Thoracic aorta endothelial cell (primary cell): ENCODE results near the gene MCEMP1. TPM values are rescaled to one million over a fixed set of nuclear protein-coding genes. Genes with fewer than 3 reads are reported as not detected.

ENCODE experiments used
- total RNA-seq: library from RNA; depleted of rRNA; stranded (reverse); fragments of >200 nt; gene quantifications from 2 replicates; pipeline ENCODE4 v1.2.3, GENCODE V29; 2012

The MCEMP1 gene, protein sequence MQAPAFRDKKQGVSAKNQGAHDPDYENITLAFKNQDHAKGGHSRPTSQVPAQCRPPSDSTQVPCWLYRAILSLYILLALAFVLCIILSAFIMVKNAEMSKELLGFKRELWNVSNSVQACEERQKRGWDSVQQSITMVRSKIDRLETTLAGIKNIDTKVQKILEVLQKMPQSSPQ
- not detected in 2 replicates for total RNA-seq

GRCh38 chr19:7676854-7677253, at the start of gene MCEMP1:
Gene MCEMP1 (plus strand): TSS chr19:7677090. CDS start chr19:7677121, 31 bp downstream.

GRCh38 chr19:7629347-7630054, 47.4 kb upstream of the MCEMP1 start, which contains the start of the genes PET100 and XAB2:
Gene PET100 (plus strand): TSS chr19:7629793. CDS start chr19:7629834, 41 bp downstream.
Gene XAB2 (minus strand): TSS chr19:7629545. CDS start chr19:7629527, 18 bp downstream.

GRCh38 chr19:7633698-7634097, 43.2 kb upstream of the MCEMP1 start, which contains the start of gene PCP2:
Gene PCP2 (minus strand): TSS chr19:7633719. CDS start chr19:7633457, 262 bp downstream.

DNA sequence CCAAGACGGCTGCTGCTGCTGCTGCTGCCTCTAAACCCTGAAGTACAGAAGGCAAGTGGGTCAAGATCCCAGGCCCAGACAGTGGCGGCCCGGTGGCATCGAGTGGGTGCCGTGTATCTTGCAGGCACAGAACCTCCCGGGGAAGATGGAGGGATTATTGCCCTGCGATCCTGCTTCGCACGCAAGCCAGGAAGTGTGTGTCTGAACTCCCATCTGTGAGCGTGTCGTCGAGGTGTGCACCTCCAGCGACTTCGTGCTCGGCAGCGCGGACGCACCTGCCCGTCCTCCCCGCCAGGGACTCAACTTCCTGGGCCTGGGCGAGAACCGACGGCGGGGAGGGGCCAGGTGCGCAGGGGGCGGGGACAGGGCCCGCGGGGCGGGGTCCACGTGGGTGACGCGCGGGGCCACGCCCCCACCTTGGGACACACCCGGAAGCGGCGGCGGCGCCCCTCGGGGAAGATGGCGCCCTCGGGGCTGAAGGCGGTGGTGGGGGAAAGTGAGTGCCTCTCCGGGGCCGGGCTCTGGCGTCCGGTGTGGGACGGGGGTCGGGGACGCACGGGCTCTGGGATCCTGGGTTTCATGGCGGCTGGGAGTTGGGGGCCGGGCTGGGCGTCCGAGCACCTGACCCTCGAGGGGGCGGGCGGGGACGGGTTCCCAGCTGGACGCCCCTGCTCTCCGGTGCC, 40.1 kb upstream of the MCEMP1 start, which contains the start of gene STXBP2:
Gene STXBP2 (plus strand): TSS at position 420 of the 683 bp plus-strand sequence. CDS start 40 bp downstream, at position 460.

GRCh38 chr19:7668842-7669241, 8.0 kb upstream of the MCEMP1 start, which contains the start of gene RETN:
Gene RETN (plus strand): TSS chr19:7669049. CDS start chr19:7669327, 278 bp downstream.

DNA sequence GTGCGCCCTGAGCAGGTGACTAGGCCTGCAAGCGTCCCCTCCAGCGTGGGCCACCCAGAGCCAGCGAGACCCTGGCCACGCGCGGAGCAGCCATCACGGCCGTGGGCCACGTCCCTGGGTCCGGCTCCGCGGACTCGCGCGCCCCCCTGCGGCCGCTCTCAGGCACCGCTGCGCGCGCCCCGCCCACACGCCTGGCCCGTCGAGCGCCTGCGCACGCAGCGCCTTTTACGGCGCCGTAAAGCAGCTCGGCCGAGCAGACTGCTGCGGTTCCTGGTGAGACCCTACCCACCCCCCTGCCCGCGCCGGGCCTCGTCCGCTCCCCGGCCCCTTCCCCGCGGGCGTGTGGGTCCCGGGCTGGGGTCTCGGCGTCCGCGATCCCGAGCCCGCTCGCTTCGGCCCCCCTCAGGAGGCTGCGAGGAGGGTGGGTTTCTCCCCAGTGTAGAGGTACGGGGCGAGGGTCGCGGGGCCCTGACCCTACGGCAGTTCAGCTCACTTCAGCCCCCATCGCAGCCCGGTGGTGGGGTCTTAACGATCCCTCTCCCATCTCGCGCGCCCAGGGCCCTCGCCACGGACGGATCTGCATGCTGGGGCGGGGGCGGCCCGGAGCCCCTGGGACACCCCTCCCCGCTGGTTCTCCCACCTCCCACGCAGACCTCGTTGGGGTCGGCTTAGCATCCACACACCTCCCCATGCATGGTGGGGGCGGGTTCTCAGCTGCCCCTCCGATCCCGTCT, 3.9 kb downstream of the MCEMP1 start, which contains the start of gene TRAPPC5:
Gene TRAPPC5 (plus strand): TSS at position 228 of the 734 bp plus-strand sequence. CDS start 1,421 bp downstream, outside the sequence.

GRCh38 chr19:7701654-7702457, 25.0 kb downstream of the MCEMP1 start, which contains the start of gene FCER2:
Gene FCER2 (minus strand): TSS chr19:7702131. CDS start chr19:7699760, 2,371 bp downstream.

Other genes with a start within 250 kb of the MCEMP1 start
- gene PEX11G, start 188.1 kb upstream of the MCEMP1 start, total RNA-seq: 1.1 and 2.1 TPM in 2 replicates
- 27.0 and 32.0 TPM in 2 replicates for gene ZNF358, start 161.0 kb upstream of the MCEMP1 start, total RNA-seq
- gene MCOLN1, start 154.5 kb upstream of the MCEMP1 start, total RNA-seq: 6.3 and 7.0 TPM in 2 replicates
- gene PNPLA6, start 141.4 kb upstream of the MCEMP1 start, total RNA-seq: 110 and 122 TPM in 2 replicates
- 0.07 and 0.13 TPM in 2 replicates for gene CAMSAP3, start 81.2 kb upstream of the MCEMP1 start, total RNA-seq
- 28.7 and 36.0 TPM in 2 replicates for gene XAB2, start 47.5 kb upstream of the MCEMP1 start, total RNA-seq
- gene PET100, start 47.3 kb upstream of the MCEMP1 start, total RNA-seq: 9.0 and 13.8 TPM in 2 replicates
- not detected in 2 replicates for gene PCP2, start 43.4 kb upstream of the MCEMP1 start, total RNA-seq
- gene STXBP2, start 40.0 kb upstream of the MCEMP1 start, total RNA-seq: 32.9 and 44.8 TPM in 2 replicates
- gene RETN, start 8.0 kb upstream of the MCEMP1 start, total RNA-seq: not detected in 2 replicates
- gene TRAPPC5, start 3.7 kb downstream of the MCEMP1 start, total RNA-seq: 49.9 and 56.1 TPM in 2 replicates
- gene FCER2, start 25.0 kb downstream of the MCEMP1 start, total RNA-seq: not detected in 2 replicates
- not detected in 2 replicates for gene CLEC4G, start 55.0 kb downstream of the MCEMP1 start, total RNA-seq
- not detected in 2 replicates for gene CD209, start 70.4 kb downstream of the MCEMP1 start, total RNA-seq
- gene CLEC4M, start 86.2 kb downstream of the MCEMP1 start, total RNA-seq: not detected in 2 replicates
- 9.6 and 13.8 TPM in 2 replicates for gene EVI5L, start 153.1 kb downstream of the MCEMP1 start, total RNA-seq
- not detected in 2 replicates for gene PRR36, start 197.3 kb downstream of the MCEMP1 start, total RNA-seq
- 1.5 and 2.0 TPM in 2 replicates for gene LRRC8E, start 211.4 kb downstream of the MCEMP1 start, total RNA-seq
- 8.6 and 11.7 TPM in 2 replicates for gene MAP2K7, start 226.8 kb downstream of the MCEMP1 start, total RNA-seq
- 0.43 and 0.93 TPM in 2 replicates for gene TGFBR3L, start 237.7 kb downstream of the MCEMP1 start, total RNA-seq
- gene SNAPC2, start 243.2 kb downstream of the MCEMP1 start, total RNA-seq: 19.5 and 25.6 TPM in 2 replicates
- 6.0 and 11.0 TPM in 2 replicates for gene CTXN1, start 249.0 kb downstream of the MCEMP1 start, total RNA-seq